ENCODE data around the gene UGT1A10.

Gene UGT1A10

DNA sequence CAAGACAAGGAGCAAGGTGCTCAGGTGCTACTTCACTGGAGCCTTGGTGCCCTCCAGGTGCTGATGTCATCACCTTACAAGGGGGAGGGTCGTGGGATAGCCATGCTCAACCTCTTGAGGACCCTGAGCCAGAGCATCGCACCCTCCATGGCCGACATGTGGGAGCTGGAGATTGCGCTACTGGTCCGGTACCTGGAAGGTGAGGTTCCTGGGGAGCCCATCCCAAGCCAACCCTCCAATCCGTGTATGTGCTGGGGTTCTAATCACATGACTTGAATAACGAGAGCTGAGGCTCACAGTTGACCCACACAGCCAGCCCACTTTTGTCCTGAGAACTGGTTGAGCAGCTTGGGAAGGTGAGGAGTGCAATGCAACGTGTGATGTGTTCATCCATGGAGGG is 167.7 kb downstream of the UGT1A10 start:
- DNase-seq (ENCODE audit: low read depth in 2 of 2): no peak

GRCh38 chr2:233807215-233807865 is 171.1 kb downstream of the UGT1A10 start:
- no peak for DNase-seq (ENCODE audit: low read depth in 2 of 2)

GRCh38 chr2:233807966-233808935 is 172.0 kb downstream of the UGT1A10 start:
- DNase-seq (ENCODE audit: low read depth in 2 of 2): no peak

DNA sequence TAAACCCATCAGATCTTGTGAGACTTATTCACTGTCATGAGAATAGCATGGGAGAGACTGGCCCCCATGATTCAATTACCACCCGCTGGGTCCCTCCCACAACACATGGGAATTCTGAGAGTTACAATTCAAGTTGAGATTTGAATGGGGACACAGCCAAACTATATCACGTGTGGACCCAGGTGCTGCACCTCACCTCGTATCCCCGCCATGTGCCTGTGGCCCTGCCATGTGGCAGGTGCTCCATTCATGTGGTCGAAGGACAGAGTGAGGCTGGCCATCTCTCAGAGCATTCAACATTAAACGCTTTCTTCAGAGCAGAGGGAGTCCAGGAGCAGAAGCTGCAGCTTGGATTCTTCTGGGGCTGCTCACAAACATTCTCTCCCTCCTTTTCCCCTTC is 174.1 kb downstream of the UGT1A10 start:
- no peak for DNase-seq (ENCODE audit: low read depth in 2 of 2)

DNA sequence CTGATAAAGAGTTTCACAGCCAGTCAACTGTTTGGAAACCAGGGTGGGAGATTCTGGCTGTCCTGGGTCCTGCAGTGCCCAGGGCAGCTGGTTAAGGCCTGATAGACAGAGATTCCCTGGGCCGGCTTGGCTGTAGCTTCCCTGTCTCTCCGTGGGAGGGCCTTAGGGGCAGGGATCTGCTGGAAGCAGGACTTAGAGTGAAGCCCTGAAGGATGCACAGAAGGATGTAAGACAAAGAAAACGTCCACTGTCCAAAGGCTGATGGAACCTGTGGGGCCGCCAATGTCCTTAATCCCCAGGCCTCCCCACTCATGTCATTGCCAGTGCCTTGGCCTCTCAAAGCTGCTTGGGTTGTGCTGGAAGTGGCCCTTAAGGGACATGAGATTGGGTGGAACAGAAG is 174.8 kb downstream of the UGT1A10 start:
- DNase-seq (ENCODE audit: low read depth in 2 of 2): no peak

- no peak for DNase-seq (ENCODE audit: low read depth in 2 of 2)
Observed at GRCh38 chr2:233811732-233812131, 175.5 kb downstream of the UGT1A10 start.

GRCh38 chr2:233813236-233814055 is 177.2 kb downstream of the UGT1A10 start:
- no peak for DNase-seq (ENCODE audit: low read depth in 2 of 2)

- no peak for DNase-seq (ENCODE audit: low read depth in 2 of 2)
Observed at GRCh38 chr2:233814056-233814835, 178.0 kb downstream of the UGT1A10 start.

DNA sequence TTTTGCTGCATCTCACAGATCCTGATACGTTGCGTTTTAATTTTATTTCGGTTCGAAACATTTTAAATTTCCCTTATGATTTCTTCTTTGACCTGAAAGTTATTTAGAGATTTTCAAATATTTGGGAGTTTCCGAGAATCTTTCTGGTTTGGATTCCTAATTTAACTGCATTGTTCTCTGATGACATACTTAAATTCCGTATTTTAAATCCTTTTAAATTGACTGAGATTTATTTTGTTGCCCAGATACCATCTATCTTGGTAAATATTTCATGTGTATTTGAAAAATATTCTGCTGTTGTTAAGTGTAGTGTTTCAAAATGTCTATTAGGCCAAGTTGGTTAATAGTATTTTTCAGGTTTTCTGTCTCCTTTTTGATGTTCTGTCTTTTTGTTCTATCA is 179.6 kb downstream of the UGT1A10 start:
- DNase-seq (ENCODE audit: low read depth in 2 of 2): no peak

GRCh38 chr2:233816334-233816733 is 180.1 kb downstream of the UGT1A10 start:
- DNase-seq (ENCODE audit: low read depth in 2 of 2): no peak

- DNase-seq (ENCODE audit: low read depth in 2 of 2): no peak
Observed at GRCh38 chr2:233816771-233817170, 180.5 kb downstream of the UGT1A10 start.

DNA sequence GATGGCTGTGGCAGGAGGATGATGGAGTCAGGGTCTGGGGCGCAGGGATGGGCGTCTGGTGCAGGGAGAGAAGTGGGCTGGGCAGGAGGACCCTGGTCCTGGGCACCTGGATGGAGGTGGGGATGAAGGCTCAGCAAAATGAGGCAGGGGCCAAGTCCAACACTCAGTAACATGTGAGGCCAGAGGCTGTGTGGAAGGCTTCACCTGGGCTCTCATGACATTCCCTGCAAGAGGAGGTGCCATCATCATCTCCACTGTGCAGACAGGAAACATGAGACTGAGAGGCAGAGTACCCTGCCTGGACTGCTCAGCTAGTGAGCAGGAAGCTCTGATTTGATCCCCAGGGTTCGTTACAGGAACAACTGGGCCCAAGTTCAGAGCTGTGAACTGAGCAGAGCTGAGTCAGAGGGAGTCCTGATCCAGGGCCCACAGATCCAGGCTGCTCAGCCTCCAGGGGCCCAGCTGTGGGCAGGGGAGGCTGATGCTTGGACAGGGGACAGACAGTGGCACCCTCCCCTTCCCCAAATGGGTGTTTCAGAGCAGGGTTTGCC is 181.2 kb downstream of the UGT1A10 start:
- DNase-seq (ENCODE audit: low read depth in 2 of 2): no peak

- no peak for DNase-seq (ENCODE audit: low read depth in 2 of 2)
Observed at GRCh38 chr2:233817995-233818638, 181.9 kb downstream of the UGT1A10 start.

DNA sequence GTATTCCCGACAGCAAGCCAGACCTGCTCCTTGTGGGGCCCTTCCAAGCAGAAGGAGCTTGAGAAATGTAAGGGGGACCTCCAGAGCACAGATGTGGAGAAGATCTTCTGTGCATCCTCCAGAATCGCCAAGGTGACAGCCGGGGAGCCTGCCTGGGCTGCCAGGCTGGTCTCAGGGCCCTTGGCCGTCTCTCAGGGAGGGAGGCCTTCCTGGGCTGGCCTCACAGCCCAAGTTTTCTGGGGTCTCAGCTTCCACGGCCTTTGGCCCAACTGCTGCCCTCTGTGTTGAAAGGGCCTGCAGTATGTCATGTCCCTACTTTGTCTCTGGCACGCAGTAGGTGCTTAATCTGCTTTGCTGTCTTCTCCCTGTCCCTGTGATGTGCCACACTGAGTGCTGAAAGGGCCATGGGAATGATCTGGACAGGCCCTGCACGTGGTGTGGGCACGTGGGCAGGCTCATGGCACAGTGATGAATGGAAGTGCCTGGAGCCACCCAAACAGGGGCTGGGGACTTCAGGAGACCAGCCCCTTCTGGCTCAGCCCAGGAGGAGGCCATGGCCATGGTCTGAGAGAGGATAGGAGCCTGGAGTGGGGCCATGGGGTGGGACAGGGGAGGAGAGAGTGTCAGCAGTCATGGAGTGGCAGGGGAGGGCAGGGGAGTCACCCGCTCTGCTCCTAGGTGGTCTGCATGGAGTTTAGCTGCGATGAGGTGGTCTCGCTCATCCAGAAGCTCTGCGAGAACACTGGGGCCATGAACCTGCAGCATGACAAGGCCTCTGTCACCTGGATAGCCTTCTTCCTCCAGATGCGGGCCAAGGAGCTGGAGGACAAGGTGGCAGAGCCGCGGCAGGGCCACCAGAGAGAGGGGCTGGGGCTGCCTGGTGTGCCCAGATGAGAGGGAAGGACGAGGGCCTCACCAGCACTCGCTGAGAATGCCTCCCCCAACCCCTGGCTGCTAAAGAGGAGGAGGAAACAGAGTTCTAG is 182.7 kb downstream of the UGT1A10 start:
- DNase-seq (ENCODE audit: low read depth in 2 of 2): no peak

GRCh38 chr2:233819884-233820773 is 183.9 kb downstream of the UGT1A10 start:
- DNase-seq (ENCODE audit: low read depth in 2 of 2): no peak

GRCh38 chr2:233820774-233821105 is 184.5 kb downstream of the UGT1A10 start:
- DNase-seq (ENCODE audit: low read depth in 2 of 2): no peak

DNA sequence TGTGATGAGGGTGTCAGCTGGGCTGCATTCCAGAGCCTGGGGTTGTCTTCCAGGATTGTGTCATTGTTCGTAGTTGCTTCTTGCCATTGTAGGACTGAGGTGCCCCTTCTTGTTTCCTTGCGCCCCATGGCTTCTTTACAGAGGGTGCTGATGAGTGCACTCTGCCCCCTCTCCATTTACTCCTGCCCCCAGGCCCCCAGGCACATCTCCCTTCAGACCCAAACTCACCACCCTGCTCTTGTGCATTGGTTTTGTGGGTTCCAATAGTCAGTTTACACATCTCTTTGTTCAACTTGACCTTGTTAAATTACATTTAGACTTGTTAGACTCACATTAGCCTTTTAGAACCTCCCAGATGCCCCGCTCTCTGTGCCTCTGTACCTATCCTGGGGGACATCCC is 184.9 kb downstream of the UGT1A10 start:
- no peak for DNase-seq (ENCODE audit: low read depth in 2 of 2)

DNA sequence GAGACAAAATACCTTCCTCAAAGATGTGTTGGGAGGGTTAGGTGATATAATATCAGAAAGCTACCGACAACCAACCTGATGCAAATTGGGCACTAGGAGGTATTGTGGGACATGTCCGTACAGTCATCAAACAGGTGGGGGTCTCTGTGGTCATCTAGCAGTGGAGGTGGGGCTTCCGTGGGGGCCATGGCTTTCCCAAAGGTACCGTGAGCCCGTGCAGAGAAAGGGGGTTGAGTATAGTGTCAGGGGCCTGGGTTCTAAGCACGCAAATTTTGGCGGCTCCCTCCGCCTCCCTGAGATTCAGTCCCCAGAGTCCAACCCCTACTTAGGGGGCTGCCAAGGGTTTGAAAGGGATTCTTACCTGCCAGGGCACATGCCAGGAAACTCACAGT is 185.5 kb downstream of the UGT1A10 start:
- no peak for DNase-seq (ENCODE audit: low read depth in 2 of 2)
